Esophagus (tissue), 2 donors: ENCODE results near the gene DAPK1. TPM values are rescaled to one million over a fixed set of nuclear protein-coding genes. Genes with fewer than 3 reads are reported as not detected.

Experiments used
- H3K27ac ChIP-seq, 2 donors: one replicate each; pipeline ENCODE4 v1.5.1; 2013; ENCODE audit warnings: low read depth in 2 of 2, mild to moderate bottlenecking in 2 of 2, inconsistent platforms in 1 of 2, low read length in 1 of 2, moderate library complexity in 1 of 2
- H3K27me3 ChIP-seq, 2 donors: one replicate each; pipeline ENCODE4 v1.6.1; 2013; ENCODE audit warnings: low read length in 2 of 2, control low read depth in 1 of 2, mild to moderate bottlenecking in 1 of 2; ENCODE audit not compliant: insufficient read depth in 2 of 2, control insufficient read depth in 1 of 2
- H3K36me3 ChIP-seq, 2 donors: one replicate each; pipeline ENCODE4 v1.6.1; 2013; ENCODE audit warnings: low read length in 1 of 2; ENCODE audit not compliant: control insufficient read depth in 2 of 2, insufficient read depth in 2 of 2
- H3K4me1 ChIP-seq, 2 donors: one replicate each; pipeline ENCODE4 v1.6.1; 2013; ENCODE audit warnings: low read length in 1 of 2; ENCODE audit not compliant: control insufficient read depth in 2 of 2, insufficient read depth in 2 of 2
- H3K4me3 ChIP-seq, 2 donors: one replicate each; pipeline ENCODE4 v1.5.1; 2013; ENCODE audit warnings: low read length in 2 of 2, mild to moderate bottlenecking in 2 of 2, low read depth in 1 of 2, moderate library complexity in 1 of 2
- H3K9me3 ChIP-seq, 2 donors: one replicate each; pipeline ENCODE4 v1.6.1; 2013; ENCODE audit warnings: mild to moderate bottlenecking in 2 of 2, low read depth in 1 of 2, low read length in 1 of 2, moderate library complexity in 1 of 2; ENCODE audit not compliant: control insufficient read depth in 2 of 2, insufficient read depth in 1 of 2
- WGBS, 2 donors: extraction: QIAGEN DNeasy Blood & Tissue Kit; methylation state at CpG; one replicate each; pipeline ENCODE4 v1.1.7; 2013; 5-methylcytosine and 5-hydroxymethylcytosine counted together
- polyA plus RNA-seq, 2 donors: library from polyadenylated mRNA; stranded (reverse); fragments of 200-250 nt; gene quantifications; one replicate each; pipeline ENCODE4 v1.2.3, GENCODE V29; 2013
- donor health status: healthy with polysubstance abuse.
- donor health status: Bipolar disorder and iron deficiency.

Gene DAPK1
- polyA plus RNA-seq, 2 donors = 1.7 to 2.9 TPM

DNA sequence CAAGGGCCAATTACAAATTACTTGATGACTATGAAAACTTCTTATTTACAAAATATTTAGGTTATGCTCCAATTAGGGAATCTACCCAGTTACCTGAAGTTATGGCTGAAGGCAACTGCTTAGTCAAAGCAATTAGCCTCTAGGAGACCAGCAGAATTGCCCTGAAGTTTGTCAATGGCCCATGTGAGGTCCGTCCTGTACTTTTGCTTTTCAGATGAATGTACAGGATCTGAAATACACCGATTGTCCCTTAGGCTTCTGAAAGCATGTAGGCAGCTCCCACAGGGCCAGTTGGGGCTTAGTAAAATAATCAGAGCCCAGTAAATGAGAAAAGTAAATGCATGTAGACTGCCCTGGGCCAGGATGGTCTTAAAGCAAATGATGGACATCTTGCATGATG is 93.3 kb downstream of the DAPK1 start:
- H3K36me3 ChIP-seq = no peaks in the 10 kb centered on the region
- WGBS, 2 donors = 90 to 92% methylated on average over 2 of the region's 2 CpGs
- no peaks in the 10 kb centered on the region for H3K9me3 ChIP-seq
- H3K27me3 ChIP-seq = no peaks in the 10 kb centered on the region
- no peak overlapping the region for H3K4me3 ChIP-seq
- no peak overlapping the region for H3K27ac ChIP-seq
- H3K4me1 ChIP-seq = peaks cover 3 to 7% of the 10 kb centered on the region in 2 donors

GRCh38 chr9:87592554-87593358 is 95.1 kb downstream of the DAPK1 start:
- WGBS, 2 donors = 27 to 37% methylated on average over 15 of the region's 15 CpGs
- H3K36me3 ChIP-seq = no peaks in the 10 kb centered on the region
- H3K4me3 ChIP-seq = no peak overlapping the region
- peak overlapping the region in 1 of 2 donors; percentile 75 for H3K27ac ChIP-seq
- H3K9me3 ChIP-seq = no peaks in the 10 kb centered on the region
- peaks cover 3 to 9% of the 10 kb centered on the region in 2 donors for H3K4me1 ChIP-seq
- no peaks in the 10 kb centered on the region for H3K27me3 ChIP-seq

GRCh38 chr9:87593359-87593980 is 95.8 kb downstream of the DAPK1 start:
- Histone ChIP-seq H3K27me3 (no peaks in the 10 kb centered on the region), H3K4me3 (no peak overlapping the region), H3K9me3 (no peaks in the 10 kb centered on the region), H3K27ac (no peak overlapping the region), H3K36me3 (no peaks in the 10 kb centered on the region), H3K4me1 (peaks cover 3 to 9% of the 10 kb centered on the region in 2 donors)
- WGBS, 2 donors = 71 to 73% methylated on average over 5 of the region's 5 CpGs

DNA sequence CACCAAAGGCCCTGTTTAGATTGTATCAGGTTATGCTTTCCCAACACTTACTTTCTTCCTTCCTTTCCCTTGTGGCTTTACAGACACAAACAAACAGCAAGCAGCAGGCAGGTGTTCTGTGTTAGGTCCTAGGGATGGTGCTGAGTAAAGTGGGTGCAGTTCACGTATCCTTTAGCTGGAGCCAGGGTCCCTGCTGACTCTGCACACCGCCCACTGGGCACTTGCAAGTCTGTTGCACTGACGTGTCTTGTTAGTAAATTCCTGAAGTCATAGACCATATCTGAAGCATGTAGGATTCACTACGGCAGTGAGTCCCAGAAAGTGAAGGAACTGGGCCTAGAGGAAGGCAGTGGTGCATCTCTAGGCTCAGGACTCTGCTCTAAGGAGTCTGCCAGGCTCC is 96.5 kb downstream of the DAPK1 start:
- peaks cover 3 to 9% of the 10 kb centered on the region in 2 donors for H3K4me1 ChIP-seq
- no peaks in the 10 kb centered on the region for H3K27me3 ChIP-seq
- no peaks in the 10 kb centered on the region for H3K36me3 ChIP-seq
- no peak overlapping the region for H3K4me3 ChIP-seq
- H3K27ac ChIP-seq = peak overlapping the region in 1 of 2 donors; percentile 26
- 76 to 82% methylated on average over 4 of the region's 4 CpGs for WGBS, 2 donors
- H3K9me3 ChIP-seq = no peaks in the 10 kb centered on the region

- Histone ChIP-seq H3K27ac (peak overlapping the region; percentile 26 to 49), H3K4me1 (peaks cover 3 to 9% of the 10 kb centered on the region in 2 donors), H3K9me3 (no peaks in the 10 kb centered on the region)
These were observed 97.0 kb downstream of the DAPK1 start for GRCh38 chr9:87594662-87595061.

GRCh38 chr9:87595610-87596009 is 97.9 kb downstream of the DAPK1 start:
- WGBS, 2 donors = 75 to 80% methylated on average over 12 of the region's 12 CpGs

More at GRCh38 chr9:87594662-87595061, 97.0 kb downstream of the DAPK1 start:
- Histone ChIP-seq H3K36me3 (no peaks in the 10 kb centered on the region), H3K4me3 (no peak overlapping the region), H3K27me3 (no peaks in the 10 kb centered on the region)

GRCh38 chr9:87596862-87597261 is 99.2 kb downstream of the DAPK1 start:
- H3K36me3 ChIP-seq = no peaks in the 10 kb centered on the region
- H3K9me3 ChIP-seq = no peaks in the 10 kb centered on the region
- 64 to 68% methylated on average over 7 of the region's 7 CpGs for WGBS, 2 donors
- no peak overlapping the region for H3K4me3 ChIP-seq
- peak overlapping the region in 1 of 2 donors; percentile 3 for H3K27ac ChIP-seq
- H3K4me1 ChIP-seq = peaks cover 3 to 9% of the 10 kb centered on the region in 2 donors
- no peaks in the 10 kb centered on the region for H3K27me3 ChIP-seq

More at GRCh38 chr9:87595610-87596009, 97.9 kb downstream of the DAPK1 start:
- Histone ChIP-seq H3K4me3 (no peak overlapping the region), H3K36me3 (no peaks in the 10 kb centered on the region), H3K4me1 (peaks cover 3 to 9% of the 10 kb centered on the region in 2 donors), H3K9me3 (no peaks in the 10 kb centered on the region), H3K27me3 (no peaks in the 10 kb centered on the region), H3K27ac (no peak overlapping the region)

- WGBS, 2 donors = 57 to 73% methylated on average over 13 of the region's 13 CpGs
- H3K4me1 ChIP-seq = peaks cover 2 to 7% of the 10 kb centered on the region in 2 donors
- no peaks in the 10 kb centered on the region for H3K36me3 ChIP-seq
- no peak overlapping the region for H3K27ac ChIP-seq
- H3K27me3 ChIP-seq = no peaks in the 10 kb centered on the region
- no peak overlapping the region for H3K4me3 ChIP-seq
- no peaks in the 10 kb centered on the region for H3K9me3 ChIP-seq
These were observed 100.2 kb downstream of the DAPK1 start for GRCh38 chr9:87597710-87598443.

DNA sequence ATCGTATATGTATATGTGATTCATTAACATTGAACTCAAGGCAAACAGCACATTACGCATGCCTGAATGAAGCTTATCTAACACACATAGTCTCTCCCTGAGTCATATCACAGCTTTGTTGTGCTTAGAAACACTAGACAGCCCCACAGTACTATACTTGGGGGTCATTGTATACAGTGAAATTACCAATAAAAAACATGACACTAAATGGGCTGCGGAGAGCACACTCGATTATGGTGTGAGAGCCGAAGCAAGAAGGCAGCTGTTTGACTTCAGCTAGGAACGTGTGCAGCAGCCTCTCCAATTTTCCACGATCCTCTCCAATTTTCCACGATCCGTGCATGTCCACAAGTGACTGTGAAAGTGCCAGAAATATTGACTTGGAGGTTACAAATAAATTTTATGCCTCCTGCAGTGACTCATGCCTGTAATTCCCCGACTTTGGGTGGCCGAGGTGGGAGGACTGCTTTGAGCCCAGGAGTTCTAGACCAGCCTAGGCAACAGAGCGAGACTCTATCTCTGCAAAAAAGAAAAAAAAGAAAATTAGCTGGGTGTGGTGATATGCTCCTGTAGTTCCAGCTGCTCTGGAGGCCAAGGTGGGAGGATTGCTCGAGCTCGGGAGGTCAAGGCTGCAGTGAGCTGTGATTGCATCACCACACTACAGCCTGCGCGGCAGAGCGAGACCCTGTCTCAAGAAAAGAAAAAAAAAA is 102.4 kb downstream of the DAPK1 start:
- 52 to 73% methylated on average over 17 of the region's 17 CpGs for WGBS, 2 donors
- H3K36me3 ChIP-seq = no peaks in the 10 kb centered on the region
- no peak overlapping the region for H3K27ac ChIP-seq
- no peak overlapping the region for H3K4me3 ChIP-seq
- H3K27me3 ChIP-seq = no peaks in the 10 kb centered on the region
- peaks cover 0 to 3% of the 10 kb centered on the region in 2 donors for H3K4me1 ChIP-seq
- H3K9me3 ChIP-seq = no peaks in the 10 kb centered on the region
